HCT116 (cell line): ENCODE measurements around the gene LRFN4. TPM values are rescaled to one million over a fixed set of nuclear protein-coding genes. Genes with fewer than 3 reads are reported as not detected.

Experiments used
- ATAC-seq: fragments of 200-7000 bp; cut with Tn5 transposase; 2 replicates; pipeline ENCODE4 v1.9.1; 2020; ENCODE audit warnings: mild to moderate bottlenecking, moderate library complexity
- BruUV-seq: library from RNA; stranded (reverse); fragments of 400-500 nt; replicated peaks from 2 replicates; lab custom pipeline; 2021; lab: Mats Ljungman, UMichigan
- CTCF ChIA-PET: fragments of 300-600 bp; sonication (Branson Sonifier 250); formaldehyde crosslinking; loops from one replicate; lab custom pipeline; 2021; ENCODE audit warnings: antibody characterized with exemption; lab: Charles Lee
- POLR2A ChIA-PET: fragments of 300-600, 350-600 bp; sonication (Branson Sonifier 250); formaldehyde crosslinking; loops from one replicate; lab custom pipeline; 2021; ENCODE audit warnings: antibody characterized with exemption; lab: Charles Lee
- RAD21 ChIA-PET, 2 experiments: fragments of 300-600 bp; sonication (Branson Sonifier 250); formaldehyde crosslinking; loops; one replicate each; lab custom pipeline; 2023; ENCODE audit warnings: low total read pairs in 2 of 2; ENCODE audit not compliant: uncharacterized antibody in 2 of 2, unreplicated experiment in 2 of 2, low non-redundant PET in 1 of 2; lab: Charles Lee
- DNase-seq: peaks from one replicate; pipeline ENCODE4 v3.0.0-alpha.2; 2010; ENCODE audit warnings: low read depth, low spot score
- H2AFZ ChIP-seq: fragments of 200-600 bp; shearing (Covaris generic), sonication (generic); 2 replicates; pipeline ENCODE4 v1.6.1; 2017; ENCODE audit warnings: low read depth, mixed run types, mixed read lengths, antibody characterized with exemption, low read length; ENCODE audit not compliant: poor library complexity, severe bottlenecking
- H3K27ac ChIP-seq: 2 replicates; pipeline ENCODE4 v1.5.1; 2012; ENCODE audit warnings: low read depth, low read length
- H3K27me3 ChIP-seq: fragments of 200-600 bp; sonication (generic); 2 replicates; pipeline ENCODE4 v1.6.1; 2016; ENCODE audit warnings: mixed run types, low read length, mixed read lengths; ENCODE audit not compliant: insufficient read depth
- H3K36me3 ChIP-seq, 2 experiments: fragments of 200-500 bp in 1 of 2; fragments of 200-600 bp in 1 of 2; sonication (Bioruptor generic) in 1 of 2; sonication (generic) in 1 of 2; 2 replicates each; pipeline versions ENCODE4 v1.5.1 to v1.6.1; 2014 to 2016; ENCODE audit warnings: low read length in 2 of 2, inconsistent platforms in 1 of 2, mixed read lengths in 1 of 2, mixed run types in 1 of 2; ENCODE audit not compliant: insufficient read depth in 2 of 2, control insufficient read depth in 1 of 2
- H3K4me1 ChIP-seq, 2 experiments: fragments of 200-600 bp in 1 of 2; sonication (generic) in 1 of 2; 2 replicates each; pipeline versions ENCODE4 v1.5.1 to v1.6.1; 2012 to 2017; ENCODE audit warnings: low read length in 2 of 2, inconsistent platforms in 1 of 2, mild to moderate bottlenecking in 1 of 2, mixed read lengths in 1 of 2, mixed run types in 1 of 2, moderate library complexity in 1 of 2; ENCODE audit not compliant: insufficient read depth in 2 of 2, control insufficient read depth in 1 of 2
- H3K4me2 ChIP-seq: fragments of 200-600 bp; sonication (generic); 2 replicates; pipeline ENCODE4 v1.6.1; 2017; ENCODE audit warnings: mixed run types, low read length, mixed read lengths
- H3K4me3 ChIP-seq, 2 experiments: fragments of 200-600 bp in 1 of 2; sonication (generic) in 1 of 2; replicated peaks in 1 of 2; 2 replicates each; pipeline ENCODE4 v1.5.1; 2011 to 2016; ENCODE audit warnings: low read length in 2 of 2, control low read depth in 1 of 2, low read depth in 1 of 2, mild to moderate bottlenecking in 1 of 2, mixed read lengths in 1 of 2, mixed run types in 1 of 2
- H3K79me2 ChIP-seq: fragments of 200-600 bp; sonication (generic); 2 replicates; pipeline ENCODE4 v1.6.1; 2017; ENCODE audit warnings: mild to moderate bottlenecking, mixed run types, low read length, moderate library complexity, mixed read lengths; ENCODE audit not compliant: insufficient read depth
- H3K9ac ChIP-seq: fragments of 200-600 bp; sonication (generic); 2 replicates; pipeline ENCODE4 v1.6.1; 2016; ENCODE audit warnings: low read length, mixed read lengths
- H3K9me2 ChIP-seq: fragments of 200-600 bp; sonication (generic), shearing (Covaris generic); 2 replicates; pipeline ENCODE4 v1.6.1; 2017; ENCODE audit warnings: mixed run types, mild to moderate bottlenecking, moderate library complexity; ENCODE audit not compliant: insufficient read depth
- H3K9me3 ChIP-seq, 2 experiments: fragments of 200-500 bp in 1 of 2; fragments of 200-600 bp in 1 of 2; sonication (Bioruptor generic) in 1 of 2; sonication (generic) in 1 of 2; 2 replicates each; pipeline ENCODE4 v1.6.1; 2014 to 2017; ENCODE audit warnings: low read length in 2 of 2, mixed read lengths in 2 of 2, inconsistent platforms in 1 of 2, low read depth in 1 of 2, mild to moderate bottlenecking in 1 of 2, mixed run types in 1 of 2, moderate library complexity in 1 of 2; ENCODE audit not compliant: control insufficient read depth in 1 of 2, insufficient read depth in 1 of 2
- H4K20me1 ChIP-seq: fragments of 200-600 bp; sonication (generic), shearing (Covaris generic); 2 replicates; pipeline ENCODE4 v1.6.1; 2017; ENCODE audit warnings: mixed run types, mild to moderate bottlenecking, moderate library complexity; ENCODE audit not compliant: insufficient read depth
- CBX3 ChIP-seq: IDR thresholded peaks from 2 replicates; pipeline ENCODE4 v1.6.1; 2012; ENCODE audit warnings: low read depth
- CEBPB ChIP-seq: IDR thresholded peaks from 2 replicates; pipeline ENCODE4 v1.6.1; 2012; ENCODE audit warnings: low read depth
- CTCF ChIP-seq, 3 experiments: fragments of 200-600 bp in 1 of 3; sonication (generic) in 1 of 3; IDR thresholded peaks in 2 of 3; conservative IDR thresholded peaks in 1 of 3; 2 replicates each; pipeline ENCODE4 v1.5.1; 2012 to 2017; ENCODE audit warnings: low read depth in 2 of 3, low read length in 2 of 3, antibody characterized with exemption in 1 of 3, borderline replicate concordance in 1 of 3, control low read depth in 1 of 3, mild to moderate bottlenecking in 1 of 3, mixed read lengths in 1 of 3, mixed run types in 1 of 3, moderate library complexity in 1 of 3; ENCODE audit not compliant: insufficient read depth in 1 of 3
- EGR1 ChIP-seq: IDR thresholded peaks from 2 replicates; pipeline ENCODE4 v1.6.1; 2012; ENCODE audit warnings: low read depth
- ELF1 ChIP-seq: IDR thresholded peaks from 2 replicates; pipeline ENCODE4 v1.6.1; 2012; ENCODE audit warnings: low read depth, borderline replicate concordance
- EZH2 ChIP-seq: fragments of 200-600 bp; sonication (generic); IDR thresholded peaks from 2 replicates; pipeline ENCODE4 v1.6.1; 2017; ENCODE audit warnings: antibody characterized with exemption, mixed run types
- EZH2phosphoT487 ChIP-seq: fragments of 200-600 bp; IDR thresholded peaks from 2 replicates; pipeline ENCODE4 v1.6.1; 2018; ENCODE audit warnings: antibody characterized with exemption, borderline replicate concordance
- FOSL1 ChIP-seq: IDR thresholded peaks from 2 replicates; pipeline ENCODE4 v1.6.1; 2012; ENCODE audit warnings: low read depth
- JUND ChIP-seq: IDR thresholded peaks from 2 replicates; pipeline ENCODE4 v1.6.1; 2012
- MAX ChIP-seq: IDR thresholded peaks from 2 replicates; pipeline ENCODE4 v1.6.1; 2012
- POLR2A ChIP-seq: IDR thresholded peaks from 2 replicates; pipeline ENCODE4 v1.7.0; 2011; ENCODE audit warnings: borderline replicate concordance; ENCODE audit not compliant: insufficient read depth, insufficient read length; ENCODE audit errors: extremely low read depth
- RAD21 ChIP-seq: IDR thresholded peaks from 2 replicates; pipeline ENCODE4 v1.6.1; 2012; ENCODE audit warnings: low read depth, mild to moderate bottlenecking
- SP1 ChIP-seq: IDR thresholded peaks from 2 replicates; pipeline ENCODE4 v1.6.1; 2012; ENCODE audit warnings: low read depth
- TCF7L2 ChIP-seq: IDR thresholded peaks from 2 replicates; pipeline ENCODE4 v1.7.0; 2011; ENCODE audit warnings: borderline replicate concordance, inconsistent platforms; ENCODE audit not compliant: insufficient read depth, insufficient read length; ENCODE audit errors: extremely low read depth
- ZBTB33 ChIP-seq: IDR thresholded peaks from 2 replicates; pipeline ENCODE4 v1.6.1; 2011; ENCODE audit warnings: mild to moderate bottlenecking, low read length, moderate library complexity; ENCODE audit not compliant: insufficient replicate concordance; ENCODE audit errors: extremely low read depth
- intact Hi-C: fragments of 100-400 bp; cut with micrococcal nuclease; formaldehyde crosslinking; loops from 2 replicates; pipeline ENCODE4 v1.10.0; 2022
- total RNA-seq: library from RNA; stranded (reverse); gene quantifications from one replicate; pipeline ENCODE4 v1.2.1, GENCODE V29; 2021; ENCODE audit not compliant: unreplicated experiment

LRFN4 gene
- total RNA-seq, 1 experiment from 2014 or later, result 55.4 TPM

DNA sequence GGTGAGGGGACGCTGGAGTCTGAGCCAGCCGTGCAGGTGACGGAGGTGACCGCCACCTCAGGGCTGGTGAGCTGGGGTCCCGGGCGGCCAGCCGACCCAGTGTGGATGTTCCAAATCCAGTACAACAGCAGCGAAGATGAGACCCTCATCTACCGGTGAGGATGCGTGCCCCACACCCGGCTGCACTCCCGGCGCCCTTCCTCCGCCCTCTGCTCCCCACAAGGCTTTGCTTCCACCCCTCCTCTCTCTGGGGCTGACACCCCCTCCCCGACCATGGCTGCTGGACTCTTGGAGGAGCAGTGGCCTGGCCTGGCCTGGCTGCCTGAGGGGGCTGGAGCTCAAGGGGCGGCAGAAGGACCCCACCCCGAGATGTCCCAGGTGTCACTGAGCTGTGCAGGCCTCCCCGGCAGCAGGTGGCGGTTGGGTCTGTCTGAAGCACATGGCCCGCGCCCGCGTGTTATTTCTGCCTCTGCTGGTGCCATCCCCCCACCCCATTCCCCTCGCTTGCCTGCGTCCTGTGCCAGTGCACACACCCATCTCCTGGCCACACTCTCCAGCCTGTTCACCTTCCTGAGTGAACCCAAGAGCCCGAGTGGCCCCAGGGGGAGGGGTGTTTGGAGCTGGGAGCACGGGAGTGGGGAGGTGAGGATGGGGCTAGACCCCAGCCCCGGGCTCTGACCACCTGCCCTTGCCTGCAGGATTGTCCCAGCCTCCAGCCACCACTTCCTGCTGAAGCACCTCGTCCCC lies 2.2 kb downstream of the LRFN4 start:
- H3K9ac ChIP-seq, result no peak overlapping the region
- TF ChIP-seq CBX3 (no peak), SP1 (no peak)
- TF ChIP-seq, all 23 proteins: peak for 0
- Histone ChIP-seq H3K9me2 (no peaks in the 10 kb centered on the region), H2AFZ (no peak overlapping the region), H4K20me1 (no peaks in the 10 kb centered on the region), H3K27me3 (no peaks in the 10 kb centered on the region), H3K36me3 (peaks cover 0 to 4% of the 10 kb centered on the region in 2 experiments; a peak in 1 of 4 replicates), H3K4me3 (no peak overlapping the region), H3K27ac (no peak overlapping the region; the same call in 1 of the 2 replicates), H3K4me1 (peaks cover 11 to 24% of the 10 kb centered on the region in 2 experiments), H3K9me3 (no peaks in the 10 kb centered on the region), H3K4me2 (no peak overlapping the region), H3K79me2 (peaks cover 23% of the 10 kb centered on the region)
- intact Hi-C loops, result no loop called here
- RAD21 ChIA-PET, result no interaction called here
- BruUV-seq, result no TSS peak
- CTCF ChIA-PET, result no interaction called here
- DNase-seq, result no peak
- no peak for ATAC-seq
- POLR2A ChIA-PET, result no interaction called here

DNA sequence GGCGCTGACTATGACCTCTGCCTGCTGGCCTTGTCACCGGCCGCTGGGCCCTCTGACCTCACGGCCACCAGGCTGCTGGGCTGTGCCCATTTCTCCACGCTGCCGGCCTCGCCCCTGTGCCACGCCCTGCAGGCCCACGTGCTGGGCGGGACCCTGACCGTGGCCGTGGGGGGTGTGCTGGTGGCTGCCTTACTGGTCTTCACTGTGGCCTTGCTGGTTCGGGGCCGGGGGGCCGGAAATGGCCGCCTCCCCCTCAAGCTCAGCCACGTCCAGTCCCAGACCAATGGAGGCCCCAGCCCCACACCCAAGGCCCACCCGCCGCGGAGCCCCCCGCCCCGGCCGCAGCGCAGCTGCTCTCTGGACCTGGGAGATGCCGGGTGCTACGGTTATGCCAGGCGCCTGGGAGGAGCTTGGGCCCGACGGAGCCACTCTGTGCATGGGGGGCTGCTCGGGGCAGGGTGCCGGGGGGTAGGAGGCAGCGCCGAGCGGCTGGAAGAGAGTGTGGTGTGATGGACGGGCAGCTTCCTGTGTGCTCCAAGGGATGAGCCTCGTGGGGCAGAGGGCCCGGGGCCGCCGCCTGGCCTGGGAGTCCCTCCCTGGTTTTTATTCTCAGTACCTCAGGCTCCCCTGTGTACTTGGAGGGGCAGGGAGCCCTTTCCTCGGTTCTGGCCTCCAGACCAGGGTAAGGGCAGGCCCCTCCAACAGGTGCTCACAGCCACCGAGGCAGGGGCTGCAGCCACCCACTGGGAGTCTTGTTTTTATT lies 3.0 kb downstream of the LRFN4 start:
- no TSS peak for BruUV-seq
- RAD21 ChIA-PET, result no interaction called here
- no peak overlapping the region for H3K4me2 ChIP-seq
- DNase-seq (no peak), ATAC-seq (no peak)
- H3K27ac ChIP-seq, result no peak overlapping the region; the same call in 1 of the 2 replicates
- intact Hi-C loops, result no loop called here
- no peaks in the 10 kb centered on the region for H3K9me3 ChIP-seq
- CTCF ChIA-PET, result no interaction called here
- H3K4me1 ChIP-seq, result peaks cover 11 to 22% of the 10 kb centered on the region in 2 experiments
- no peak overlapping the region for H2AFZ ChIP-seq
- H3K27me3 ChIP-seq, result no peaks in the 10 kb centered on the region
- no peaks in the 10 kb centered on the region for H3K9me2 ChIP-seq
- H4K20me1 ChIP-seq, result no peaks in the 10 kb centered on the region
- peaks cover 0 to 4% of the 10 kb centered on the region in 2 experiments; a peak in 1 of 4 replicates for H3K36me3 ChIP-seq
- H3K4me3 ChIP-seq, result no peak overlapping the region
- POLR2A ChIA-PET, result no interaction called here
- H3K9ac ChIP-seq, result no peak overlapping the region
- H3K79me2 ChIP-seq, result peaks cover 23% of the 10 kb centered on the region
- TF ChIP-seq TCF7L2, result no peak
- no peak for TF ChIP-seq CTCF (IDR thresholded peaks at IDR 0.05 in 2 of 3, conservative IDR thresholded peaks at IDR 0.05 in 1 of 3; ENCODE audit: borderline replicate concordance in 1 of 3, insufficient read depth in 1 of 3, low read depth in 2 of 3, low read length in 2 of 3)
- TF ChIP-seq POLR2A, result no peak
- TF ChIP-seq CBX3, result no peak
- TF ChIP-seq EZH2, result no peak
- no peak for TF ChIP-seq ZBTB33
- TF ChIP-seq MAX, result no peak
- TF ChIP-seq FOSL1, result no peak
- TF ChIP-seq EGR1, result no peak
- TF ChIP-seq JUND, result no peak
- TF ChIP-seq ELF1, result no peak
- TF ChIP-seq EZH2phosphoT487, result no peak
- no peak for TF ChIP-seq CEBPB
- TF ChIP-seq RAD21, result no peak
